HG02885 (cell line): ENCODE data around the gene EEF1B2.
"Not testable (repeated sequence)": the region's sequence is repeated elsewhere in the genome, so short reads cannot be mapped to it uniquely, and the experiment has no call there.

Experiments
- ATAC-seq: cut with Tn5 transposase; IDR thresholded peaks from one replicate; pipeline ENCODE4 v1.9.1; 2021; ENCODE audit warnings: mild to moderate bottlenecking; ENCODE audit not compliant: unreplicated experiment, poor library complexity

EEF1B2 gene

GRCh38 chr2:206159346-206160124 is at the start of gene EEF1B2, which contains the start of gene NDUFS1:
TSS of gene EEF1B2 (plus strand) at chr2:206159895. CDS start at chr2:206159980, 85 bp downstream.
TSS of gene NDUFS1 (minus strand) at chr2:206159444. CDS start at chr2:206153678, 5,766 bp downstream.
- peak; percentile 92 for ATAC-seq

DNA sequence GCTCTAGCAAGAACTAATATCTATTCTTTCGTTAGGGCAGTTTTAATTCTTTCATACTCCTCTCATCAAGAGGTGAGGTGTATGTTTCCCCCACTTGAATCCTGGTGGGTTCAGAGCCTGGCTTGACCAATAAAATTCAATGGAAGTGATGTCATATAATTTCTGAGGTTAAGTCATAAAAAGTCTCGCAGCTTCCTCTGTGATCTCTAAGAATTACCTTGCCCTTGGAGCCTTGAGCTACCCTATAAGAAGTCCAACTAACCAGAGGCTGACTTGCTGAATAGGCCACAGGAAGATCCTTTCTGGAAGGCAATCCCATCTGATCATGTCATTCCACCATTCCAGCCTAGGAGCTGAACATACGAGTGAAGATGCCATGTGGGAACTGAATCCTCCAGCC is 47.6 kb upstream of the EEF1B2 start:
- ATAC-seq: no peak

DNA sequence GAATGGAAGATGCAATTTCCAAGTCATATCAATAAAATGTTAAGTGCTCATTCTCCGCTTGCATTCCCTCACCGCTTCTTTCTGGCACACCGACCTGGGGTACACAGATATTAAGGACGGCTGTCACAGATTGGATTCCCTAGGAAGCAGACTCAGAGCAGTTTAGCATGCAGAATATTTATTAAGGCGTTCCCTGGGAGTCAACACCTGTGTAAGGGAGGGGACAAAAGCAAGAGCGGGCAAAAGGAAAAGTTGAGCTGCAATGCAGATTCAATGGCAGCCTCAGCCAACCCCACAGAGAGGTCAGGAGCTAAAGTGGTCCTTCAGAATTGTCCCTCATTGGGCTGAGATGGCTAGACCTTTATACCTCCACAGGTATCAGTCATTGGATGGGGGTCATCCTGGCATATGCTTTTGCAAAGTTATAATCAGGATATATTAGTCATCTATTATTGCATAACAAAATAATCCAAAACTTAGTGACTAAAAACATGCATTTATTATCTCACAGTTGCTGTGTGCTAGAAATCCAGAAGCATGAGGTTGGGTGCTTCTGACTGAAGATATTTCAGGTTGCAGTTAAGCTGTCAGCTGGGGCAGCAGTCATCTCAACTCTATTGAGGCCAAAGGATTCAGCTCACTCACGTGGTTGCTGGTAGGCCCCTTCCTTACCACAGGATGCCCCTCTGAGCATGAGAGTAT is 46.7 kb upstream of the EEF1B2 start:
- ATAC-seq: no peak

DNA sequence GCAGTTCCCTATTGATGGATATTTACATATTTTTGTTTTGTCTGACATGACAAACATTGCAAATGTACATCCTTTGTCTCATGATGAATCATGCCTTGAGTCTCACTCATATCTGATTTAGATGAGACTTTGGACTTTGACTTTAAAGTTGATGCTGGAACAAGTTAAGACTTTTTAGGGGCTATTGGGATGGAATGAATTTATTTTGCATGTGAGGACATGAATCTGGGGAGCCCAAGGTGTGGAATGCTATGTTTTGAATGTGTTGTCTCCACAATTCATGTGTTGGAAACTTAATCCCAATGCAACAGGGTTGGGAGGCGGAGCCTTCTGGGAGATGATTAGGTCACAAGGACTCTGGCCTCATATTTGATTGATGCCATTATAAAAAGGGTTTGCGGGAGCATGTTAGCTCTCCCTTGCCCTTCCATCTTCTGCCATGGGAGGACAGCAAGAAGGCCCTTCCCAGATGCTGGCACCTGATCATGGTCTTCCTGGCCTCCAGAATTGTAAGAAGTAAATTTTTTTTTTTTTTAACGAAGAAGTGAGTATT is 44.6 kb upstream of the EEF1B2 start:
- ATAC-seq: no peak

DNA sequence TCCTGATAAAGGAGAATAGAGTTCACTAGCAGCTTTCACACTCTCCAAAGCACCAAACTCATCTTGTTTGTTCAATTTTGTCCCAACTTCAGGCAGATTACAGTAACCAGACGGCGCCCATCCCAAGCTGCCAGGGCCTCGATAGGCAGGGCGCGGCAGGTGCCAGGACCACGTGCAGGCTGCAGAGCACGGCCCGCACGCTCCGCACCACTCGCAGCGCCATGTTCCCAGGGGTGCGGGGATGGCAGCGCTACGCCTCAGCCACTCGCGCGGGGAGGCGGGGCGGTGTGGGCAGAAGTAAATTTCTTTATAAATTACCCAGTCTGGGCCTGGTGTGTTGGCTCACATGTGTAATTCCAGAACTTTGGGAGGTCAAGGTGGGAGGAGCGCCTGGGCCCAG is 43.4 kb upstream of the EEF1B2 start:
- no peak for ATAC-seq

- ATAC-seq: not testable (repeated sequence)
Measured at GRCh38 chr2:206122569-206122968, 37.1 kb upstream of the EEF1B2 start.

DNA sequence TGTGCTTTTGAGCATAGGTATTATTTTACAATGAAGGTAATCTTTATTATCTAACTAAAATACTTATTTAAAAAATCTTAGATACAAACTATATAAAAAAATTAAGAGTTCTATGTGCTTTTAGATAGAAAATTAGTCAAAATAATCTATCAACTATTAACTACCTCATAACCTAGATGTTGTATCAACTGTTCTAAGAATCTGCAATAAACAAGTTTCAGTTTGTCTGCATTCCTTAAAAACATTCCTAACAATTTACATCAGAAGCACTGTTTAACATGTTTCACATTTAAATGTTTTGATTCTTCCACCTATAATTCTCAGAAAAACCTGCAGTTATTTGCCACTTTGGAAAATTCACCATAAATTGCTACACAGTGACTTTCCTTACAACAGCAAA is 33.8 kb upstream of the EEF1B2 start:
- ATAC-seq: no peak

GRCh38 chr2:206127656-206128055 is 32.0 kb upstream of the EEF1B2 start:
- ATAC-seq: no peak

GRCh38 chr2:206143451-206143850 is 16.2 kb upstream of the EEF1B2 start:
- ATAC-seq: no peak

DNA sequence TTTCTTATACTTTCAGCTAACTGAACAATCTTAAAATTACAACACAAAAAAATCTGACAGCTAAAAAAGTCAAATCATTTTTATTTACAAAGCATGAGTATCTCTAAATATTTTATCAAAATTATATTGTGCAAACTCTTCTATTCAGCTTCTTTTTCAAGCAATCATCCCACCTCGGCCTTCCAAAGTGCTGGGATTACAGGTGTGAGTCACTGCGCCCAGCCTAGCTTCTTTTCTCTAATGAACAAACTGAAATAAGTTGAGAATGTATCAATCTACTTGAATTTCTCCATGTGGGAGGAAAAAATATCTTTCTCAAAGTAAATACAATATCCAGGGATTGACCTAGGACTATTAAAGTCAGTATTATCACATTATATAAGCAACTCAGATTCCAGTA is 15.3 kb upstream of the EEF1B2 start:
- ATAC-seq: no peak

- no peak for ATAC-seq
Measured at GRCh38 chr2:206145665-206146064, 14.0 kb upstream of the EEF1B2 start.

- ATAC-seq: no peak
Measured at GRCh38 chr2:206149330-206149729, 10.4 kb upstream of the EEF1B2 start.

GRCh38 chr2:206150168-206150567 is 9.5 kb upstream of the EEF1B2 start:
- no peak for ATAC-seq

GRCh38 chr2:206150631-206151030 is 9.1 kb upstream of the EEF1B2 start:
- no peak for ATAC-seq

DNA sequence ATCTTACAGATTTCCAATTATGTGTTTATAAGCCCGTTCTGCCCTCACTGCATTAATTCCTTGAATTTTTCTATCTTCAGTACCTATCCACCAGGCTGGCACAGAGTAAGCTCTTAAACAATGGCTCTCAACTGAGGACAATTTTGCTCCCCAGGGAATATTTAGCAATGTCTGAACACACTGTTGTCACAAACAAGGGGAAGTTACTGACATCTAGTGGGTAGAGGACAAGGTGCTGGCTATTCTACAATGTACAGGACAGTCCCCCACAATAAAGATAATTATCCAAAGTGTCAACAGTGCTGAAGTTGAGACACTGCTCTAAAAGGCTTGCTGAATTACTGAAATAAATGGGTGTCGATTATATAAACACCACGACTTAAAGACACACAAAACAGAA is 5.5 kb upstream of the EEF1B2 start:
- peak; percentile 62 for ATAC-seq

DNA sequence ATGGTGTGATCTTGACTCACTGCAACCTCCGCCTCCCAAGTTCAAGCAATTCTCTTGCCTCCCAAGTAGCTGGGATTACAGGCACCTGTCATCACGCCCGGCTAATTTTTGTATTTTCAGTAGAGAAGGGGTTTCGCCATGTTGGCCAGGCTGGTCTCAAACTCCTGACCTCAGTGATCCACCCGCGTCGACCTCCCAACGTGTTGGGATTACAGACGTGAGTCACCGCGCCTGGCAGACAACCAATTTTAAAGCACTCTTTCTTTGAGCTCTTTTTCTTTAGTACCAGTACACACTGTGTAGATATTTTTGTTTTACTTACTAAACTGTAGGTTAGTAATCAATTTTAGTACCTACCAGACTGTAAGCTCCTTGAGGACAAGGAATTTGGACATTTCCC is 2.7 kb upstream of the EEF1B2 start:
- not testable (repeated sequence) for ATAC-seq

GRCh38 chr2:206158563-206159345 is 941 bp upstream of the EEF1B2 start:
- peak; percentile 13 for ATAC-seq

- ATAC-seq: peak; percentile 57
Measured at GRCh38 chr2:206160125-206160806, 571 bp downstream of the EEF1B2 start.

GRCh38 chr2:206160807-206161179 is 1.1 kb downstream of the EEF1B2 start:
- no peak for ATAC-seq

- not testable (repeated sequence) for ATAC-seq
Measured at GRCh38 chr2:206162401-206162800, 2.7 kb downstream of the EEF1B2 start.
